ENCODE results near the gene SCAMP2. TPM values are rescaled to one million over a fixed set of nuclear protein-coding genes. Genes with fewer than 3 reads are reported as not detected.
A peak's percentile ranks its signal among the peaks of the same experiment; 100 is the strongest.

SCAMP2 gene
- total and polyA plus RNA-seq, 4 experiments from 2014 or later, result 132 to 179 (median 145) TPM

GRCh38 chr15:74858369-74858740, 14.8 kb downstream of the SCAMP2 start:
- Histone ChIP-seq H3K9me3 (ENCODE audit: control insufficient read depth in 1 of 2, low read length in 2 of 2) (no peaks in the 10 kb centered on the region), H3K36me3 (ENCODE audit: insufficient read depth, low read length) (peaks cover 10% of the 10 kb centered on the region), H3K27ac (ENCODE audit: low read depth, low read length) (no peak overlapping the region), H3K27me3 (ENCODE audit: insufficient read depth, low read length) (no peaks in the 10 kb centered on the region), H3K4me1 (ENCODE audit: insufficient read depth, low read length) (peaks cover 35% of the 10 kb centered on the region), H3K4me3 (ENCODE audit: low read length in 2 of 2) (no peak overlapping the region)
- peaks cover 2 to 26% of the 10 kb centered on the region in 2 donors for H3K36me3 Mint-ChIP-seq
- intact Hi-C loops (cut with micrococcal nuclease), result no loop called here
- DNase-seq, result no peak
- peaks cover 17 to 46% (median 30%) of the 10 kb centered on the region in 4 donors for H3K4me1 Mint-ChIP-seq
- ChIA-PET CTCF (ENCODE audit: partially characterized antibody) (interaction anchor here (0.7 to 1.7 kb wide), 8 partner anchors 10 to 48 kb away, joined by 3 to 10 read pairs (median 5); partner anchors contain the start of gene FAM219B), POLR2A (ENCODE audit: partially characterized antibody) (interaction anchor here (0.7 to 3.6 kb wide), 7 partner anchors 10 to 48 kb away, joined by 3 to 20 read pairs (median 5); partner anchors contain the start of genes FAM219B and MPI)
- peak overlapping the region; percentile 52 to 94 (median 80) for H3K27ac Mint-ChIP-seq
- no peaks in the 10 kb centered on the region for H3K9me3 Mint-ChIP-seq
- H3K27me3 Mint-ChIP-seq, result no peaks in the 10 kb centered on the region
- H3K4me3 Mint-ChIP-seq, result peak overlapping the region in 2 of 8 donors; percentile 4 to 5

- POLR2A ChIA-PET (ENCODE audit: partially characterized antibody), result interaction anchor here (0.6 to 3.6 kb wide), 8 partner anchors 11 to 296 kb away, joined by 3 to 20 read pairs (median 4); partner anchors contain the start of genes FAM219B and MPI
- intact Hi-C loops (cut with micrococcal nuclease), result loop anchor here (2.0 kb wide), 1 partner anchor 13 kb away; no protein-coding TSS in a partner anchor
- no peak overlapping the region for H3K4me3 ChIP-seq (ENCODE audit: low read length in 2 of 2)
- DNase-seq, result no peak
- H3K27me3 Mint-ChIP-seq, result no peaks in the 10 kb centered on the region
- H3K36me3 ChIP-seq (ENCODE audit: insufficient read depth, low read length), result peaks cover 15% of the 10 kb centered on the region
- H3K27me3 ChIP-seq (ENCODE audit: insufficient read depth, low read length), result no peaks in the 10 kb centered on the region
- peaks cover 18 to 47% (median 30%) of the 10 kb centered on the region in 4 donors for H3K4me1 Mint-ChIP-seq
- H3K36me3 Mint-ChIP-seq, result peaks cover 4 to 30% of the 10 kb centered on the region in 2 donors
- peak overlapping the region; percentile 52 to 94 (median 80) for H3K27ac Mint-ChIP-seq
- peaks cover 32% of the 10 kb centered on the region for H3K4me1 ChIP-seq (ENCODE audit: insufficient read depth, low read length)
- H3K27ac ChIP-seq (ENCODE audit: low read depth, low read length), result no peak overlapping the region
- no peaks in the 10 kb centered on the region for H3K9me3 ChIP-seq (ENCODE audit: control insufficient read depth in 1 of 2, low read length in 2 of 2)
- no peaks in the 10 kb centered on the region for H3K9me3 Mint-ChIP-seq
- peak overlapping the region in 2 of 8 donors; percentile 5 to 39 for H3K4me3 Mint-ChIP-seq
- CTCF ChIA-PET (ENCODE audit: partially characterized antibody), result interaction anchor here (0.7 to 1.7 kb wide), 6 partner anchors 10 to 49 kb away, joined by 3 to 10 read pairs (median 5); partner anchors contain the start of gene FAM219B
Measured at GRCh38 chr15:74857671-74858368, 15.3 kb downstream of the SCAMP2 start.

GRCh38 chr15:74857082-74857655, 16.0 kb downstream of the SCAMP2 start:
- intact Hi-C loops (cut with micrococcal nuclease), result loop anchor here (2.0 kb wide), 1 partner anchor 14 kb away; no protein-coding TSS in a partner anchor
- H3K9me3 Mint-ChIP-seq, result no peaks in the 10 kb centered on the region
- H3K36me3 ChIP-seq (ENCODE audit: insufficient read depth, low read length), result peaks cover 22% of the 10 kb centered on the region
- H3K27me3 ChIP-seq (ENCODE audit: insufficient read depth, low read length), result no peaks in the 10 kb centered on the region
- DNase-seq, result no peak
- peak overlapping the region; percentile 11 for H3K27ac ChIP-seq (ENCODE audit: low read depth, low read length)
- H3K36me3 Mint-ChIP-seq, result peaks cover 7 to 36% of the 10 kb centered on the region in 2 donors
- peaks cover 32% of the 10 kb centered on the region for H3K4me1 ChIP-seq (ENCODE audit: insufficient read depth, low read length)
- H3K4me3 ChIP-seq (ENCODE audit: low read length in 2 of 2), result no peak overlapping the region
- H3K4me1 Mint-ChIP-seq, result peaks cover 18 to 47% (median 30%) of the 10 kb centered on the region in 4 donors
- CTCF ChIA-PET (ENCODE audit: partially characterized antibody), result interaction anchor here (0.7 to 2.7 kb wide), 6 partner anchors 13 to 64 kb away, joined by 3 to 11 read pairs (median 7); partner anchors contain the start of gene FAM219B
- no peaks in the 10 kb centered on the region for H3K27me3 Mint-ChIP-seq
- POLR2A ChIA-PET (ENCODE audit: partially characterized antibody), result interaction anchor here (0.6 to 3.6 kb wide), 3 partner anchors 11 to 295 kb away, joined by 4 to 20 read pairs (median 5); no protein-coding TSS in a partner anchor
- H3K27ac Mint-ChIP-seq, result peak overlapping the region; percentile 74 to 94 (median 80)
- peak overlapping the region in 1 of 8 donors; percentile 17 for H3K4me3 Mint-ChIP-seq
- H3K9me3 ChIP-seq (ENCODE audit: control insufficient read depth in 1 of 2, low read length in 2 of 2), result no peaks in the 10 kb centered on the region

- no peaks in the 10 kb centered on the region for H3K9me3 ChIP-seq (ENCODE audit: control insufficient read depth in 1 of 2, low read length in 2 of 2)
- peaks cover 18 to 47% (median 30%) of the 10 kb centered on the region in 4 donors for H3K4me1 Mint-ChIP-seq
- H3K36me3 ChIP-seq (ENCODE audit: insufficient read depth, low read length), result peaks cover 28% of the 10 kb centered on the region
- no peaks in the 10 kb centered on the region for H3K27me3 ChIP-seq (ENCODE audit: insufficient read depth, low read length)
- H3K27ac Mint-ChIP-seq, result peak overlapping the region in 5 of 7 donors; percentile 17 to 93 (median 74)
- no peaks in the 10 kb centered on the region for H3K27me3 Mint-ChIP-seq
- H3K9me3 Mint-ChIP-seq, result no peaks in the 10 kb centered on the region
- no peak overlapping the region for H3K4me3 ChIP-seq (ENCODE audit: low read length in 2 of 2)
- no peak overlapping the region for H3K27ac ChIP-seq (ENCODE audit: low read depth, low read length)
- POLR2A ChIA-PET (ENCODE audit: partially characterized antibody), result interaction anchor here (0.6 to 3.6 kb wide), 5 partner anchors 9 to 13 kb away, joined by 3 to 20 read pairs (median 3); no protein-coding TSS in a partner anchor
- no peak for DNase-seq
- CTCF ChIA-PET (ENCODE audit: partially characterized antibody), result interaction anchor here (0.7 to 2.7 kb wide), 4 partner anchors 13 to 90 kb away, joined by 3 to 11 read pairs (median 4); no protein-coding TSS in a partner anchor
- peaks cover 32% of the 10 kb centered on the region for H3K4me1 ChIP-seq (ENCODE audit: insufficient read depth, low read length)
- peaks cover 9 to 42% of the 10 kb centered on the region in 2 donors for H3K36me3 Mint-ChIP-seq
- H3K4me3 Mint-ChIP-seq, result peak overlapping the region in 1 of 8 donors; percentile 17
- intact Hi-C loops (cut with micrococcal nuclease), result loop anchor here (2.0 kb wide), 1 partner anchor 14 kb away; no protein-coding TSS in a partner anchor
Measured at GRCh38 chr15:74856537-74856936, 16.6 kb downstream of the SCAMP2 start.

- Mint-ChIP-seq H3K4me1 (peaks cover 18 to 42% (median 30%) of the 10 kb centered on the region in 4 donors), H3K4me3 (peak overlapping the region in 2 of 8 donors; percentile 25 to 46), H3K27me3 (no peaks in the 10 kb centered on the region), H3K27ac (peak overlapping the region in 4 of 7 donors; percentile 64 to 81 (median 68)), H3K9me3 (no peaks in the 10 kb centered on the region), H3K36me3 (peaks cover 14 to 49% of the 10 kb centered on the region in 2 donors)
- no peak for DNase-seq
- Histone ChIP-seq H3K4me3 (ENCODE audit: low read length in 2 of 2) (no peak overlapping the region), H3K27me3 (ENCODE audit: insufficient read depth, low read length) (no peaks in the 10 kb centered on the region), H3K27ac (ENCODE audit: low read depth, low read length) (no peak overlapping the region), H3K9me3 (ENCODE audit: control insufficient read depth in 1 of 2, low read length in 2 of 2) (no peaks in the 10 kb centered on the region), H3K36me3 (ENCODE audit: insufficient read depth, low read length) (peaks cover 35% of the 10 kb centered on the region), H3K4me1 (ENCODE audit: insufficient read depth, low read length) (peaks cover 32% of the 10 kb centered on the region)
- POLR2A ChIA-PET (ENCODE audit: partially characterized antibody), result interaction anchor here (0.6 to 3.6 kb wide), 4 partner anchors 9 to 13 kb away, joined by 3 to 20 read pairs (median 3); no protein-coding TSS in a partner anchor
- CTCF ChIA-PET (ENCODE audit: partially characterized antibody), result interaction anchor here (0.7 to 2.7 kb wide), 5 partner anchors 14 to 122 kb away, joined by 3 to 11 read pairs (median 3); no protein-coding TSS in a partner anchor
- intact Hi-C loops (cut with micrococcal nuclease), result loop anchor here (2.0 kb wide), 1 partner anchor 15 kb away; no protein-coding TSS in a partner anchor
Measured at GRCh38 chr15:74855857-74856256, 17.3 kb downstream of the SCAMP2 start.

GRCh38 chr15:74854453-74855022, 18.6 kb downstream of the SCAMP2 start:
- H3K27me3 Mint-ChIP-seq, result no peaks in the 10 kb centered on the region
- no peak overlapping the region for H3K27ac ChIP-seq (ENCODE audit: low read depth, low read length)
- intact Hi-C loops (cut with micrococcal nuclease), result no loop called here
- peaks cover 31% of the 10 kb centered on the region for H3K4me1 ChIP-seq (ENCODE audit: insufficient read depth, low read length)
- H3K4me3 ChIP-seq (ENCODE audit: low read length in 2 of 2), result no peak overlapping the region
- H3K36me3 Mint-ChIP-seq, result peaks cover 16 to 58% of the 10 kb centered on the region in 2 donors
- no peaks in the 10 kb centered on the region for H3K9me3 ChIP-seq (ENCODE audit: control insufficient read depth in 1 of 2, low read length in 2 of 2)
- H3K4me1 Mint-ChIP-seq, result peaks cover 16 to 39% (median 28%) of the 10 kb centered on the region in 4 donors
- no peaks in the 10 kb centered on the region for H3K9me3 Mint-ChIP-seq
- no peak for DNase-seq
- no peaks in the 10 kb centered on the region for H3K27me3 ChIP-seq (ENCODE audit: insufficient read depth, low read length)
- H3K36me3 ChIP-seq (ENCODE audit: insufficient read depth, low read length), result peaks cover 48% of the 10 kb centered on the region
- no peak overlapping the region for H3K4me3 Mint-ChIP-seq
- ChIA-PET CTCF (ENCODE audit: partially characterized antibody) (interaction anchor here (1.5 to 2.7 kb wide), 3 partner anchors 10 to 47 kb away, joined by 3 to 11 read pairs (median 6); no protein-coding TSS in a partner anchor), POLR2A (ENCODE audit: partially characterized antibody) (interaction anchor here (1.0 to 1.4 kb wide), 2 partner anchors 9 kb away, joined by 3 read pairs; no protein-coding TSS in a partner anchor)
- peak overlapping the region in 1 of 7 donors; percentile 22 for H3K27ac Mint-ChIP-seq
